ENCODE data around the gene LAMA2. TPM values are rescaled to one million over a fixed set of nuclear protein-coding genes. Genes with fewer than 3 reads are reported as not detected.

The LAMA2 gene
- total RNA-seq, 2 donors from 2014 or later: 111 to 217 TPM

DNA sequence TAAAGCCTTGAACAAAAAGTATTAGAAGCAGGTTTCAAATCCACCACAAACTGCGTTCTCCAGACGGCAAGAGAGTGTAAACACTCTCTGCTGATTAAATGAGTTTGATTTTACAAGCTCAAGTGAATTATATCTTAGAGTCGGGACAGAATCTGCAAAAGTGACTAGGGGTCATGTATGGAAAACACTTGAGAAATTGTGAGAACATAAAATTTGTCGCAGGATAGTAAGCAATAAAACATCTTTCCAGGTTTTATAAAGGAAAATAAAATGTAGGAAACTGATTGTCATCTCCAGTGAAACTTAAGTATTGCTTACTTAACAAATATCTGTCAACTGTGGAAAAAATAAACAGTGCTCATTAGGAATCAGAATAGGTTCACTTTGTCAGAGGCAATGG lies 452.9 kb downstream of the LAMA2 start:
- Histone ChIP-seq H3K27me3 (replicated peaks; ENCODE audit: insufficient read depth) (no peaks in the 10 kb centered on the region), H3K36me3 (peaks cover 6% of the 10 kb centered on the region), H3K4me3 (no peak overlapping the region), H3K4me1 (ENCODE audit: control insufficient read depth in 1 of 2, low read depth in 2 of 2) (no peaks in the 10 kb centered on the region), H3K27ac (no peak overlapping the region), H3K9me3 (no peaks in the 10 kb centered on the region)
- no peak for TF ChIP-seq CTCF (IDR thresholded peaks at IDR 0.05)
- ATAC-seq (ENCODE audit: insufficient number of reproducible peaks, low FRiP score, low read depth): no peak
- DNase-seq (ENCODE audit: low spot score): no peak

DNA sequence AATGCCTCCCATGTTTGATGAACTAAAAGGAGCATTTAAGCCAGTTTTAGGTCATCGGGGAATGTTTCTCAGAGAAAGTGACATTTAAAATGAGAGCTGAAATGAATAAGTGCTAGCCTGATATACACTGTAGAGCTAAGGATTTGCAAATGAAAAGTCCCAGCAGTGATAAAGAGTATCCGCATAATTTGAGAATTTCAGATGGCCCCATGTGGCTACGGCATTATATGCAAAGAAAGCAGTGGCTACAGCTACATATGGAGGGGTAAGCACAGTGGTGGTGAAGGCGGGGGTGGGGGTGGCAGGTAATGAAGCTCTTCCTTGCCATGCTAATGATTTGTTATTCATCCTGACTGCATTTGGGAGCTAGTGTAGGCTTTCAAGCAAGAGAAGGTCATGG lies 455.7 kb downstream of the LAMA2 start:
- DNase-seq (ENCODE audit: low spot score): no peak
- H3K27me3 ChIP-seq (replicated peaks; ENCODE audit: insufficient read depth): no peaks in the 10 kb centered on the region
- no peak overlapping the region for H3K4me3 ChIP-seq
- no peaks in the 10 kb centered on the region for H3K4me1 ChIP-seq (ENCODE audit: control insufficient read depth in 1 of 2, low read depth in 2 of 2)
- H3K27ac ChIP-seq: no peak overlapping the region
- peaks cover 3% of the 10 kb centered on the region for H3K36me3 ChIP-seq
- no peaks in the 10 kb centered on the region for H3K9me3 ChIP-seq
- ATAC-seq (ENCODE audit: insufficient number of reproducible peaks, low FRiP score, low read depth): no peak
- TF ChIP-seq CTCF (IDR thresholded peaks at IDR 0.05): no peak

DNA sequence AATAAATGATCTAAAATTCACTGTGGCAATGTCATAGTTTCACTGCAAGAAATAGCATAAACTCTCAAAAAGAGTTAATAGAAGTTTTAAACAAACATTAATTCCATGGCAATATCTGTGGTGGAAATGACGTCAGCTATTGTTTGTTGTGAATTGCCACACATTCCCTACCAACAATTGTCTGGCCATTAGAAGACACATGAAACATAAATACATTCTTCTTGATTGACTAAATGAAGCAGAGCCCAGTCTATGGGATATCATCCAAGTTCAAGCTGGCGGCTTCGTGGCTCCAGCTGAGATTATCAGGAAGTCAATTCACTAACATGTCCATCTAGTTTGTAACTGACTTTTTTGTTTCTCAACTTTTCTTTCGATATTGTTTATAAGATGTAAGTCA lies 458.0 kb downstream of the LAMA2 start:
- no peak for ATAC-seq (ENCODE audit: insufficient number of reproducible peaks, low FRiP score, low read depth)
- no peaks in the 10 kb centered on the region for H3K27me3 ChIP-seq (replicated peaks; ENCODE audit: insufficient read depth)

DNA sequence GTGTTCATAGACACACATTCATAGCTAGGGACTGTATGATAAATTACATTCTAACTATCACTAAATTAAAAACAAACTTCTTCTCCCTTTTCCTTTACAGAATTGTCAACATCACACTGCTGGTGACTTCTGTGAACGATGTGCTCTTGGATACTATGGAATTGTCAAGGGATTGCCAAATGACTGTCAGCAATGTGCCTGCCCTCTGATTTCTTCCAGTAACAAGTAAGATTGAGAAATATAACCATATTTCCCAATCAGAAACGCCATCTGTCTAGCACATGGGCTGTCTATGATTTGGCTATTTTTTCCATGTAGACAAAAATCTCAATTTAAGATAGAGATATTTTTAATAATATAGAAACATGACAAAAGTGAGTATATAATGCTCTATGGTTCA lies 459.3 kb downstream of the LAMA2 start:
- ATAC-seq (ENCODE audit: insufficient number of reproducible peaks, low FRiP score, low read depth): no peak

More for the DNA sequence above, 458.0 kb downstream of the LAMA2 start:
- Histone ChIP-seq H3K9me3 (no peaks in the 10 kb centered on the region), H3K4me1 (ENCODE audit: control insufficient read depth in 1 of 2, low read depth in 2 of 2) (no peaks in the 10 kb centered on the region), H3K36me3 (no peaks in the 10 kb centered on the region), H3K27ac (no peak overlapping the region), H3K4me3 (no peak overlapping the region)
- no peak for TF ChIP-seq CTCF (IDR thresholded peaks at IDR 0.05)
- no peak for DNase-seq (ENCODE audit: low spot score)

DNA sequence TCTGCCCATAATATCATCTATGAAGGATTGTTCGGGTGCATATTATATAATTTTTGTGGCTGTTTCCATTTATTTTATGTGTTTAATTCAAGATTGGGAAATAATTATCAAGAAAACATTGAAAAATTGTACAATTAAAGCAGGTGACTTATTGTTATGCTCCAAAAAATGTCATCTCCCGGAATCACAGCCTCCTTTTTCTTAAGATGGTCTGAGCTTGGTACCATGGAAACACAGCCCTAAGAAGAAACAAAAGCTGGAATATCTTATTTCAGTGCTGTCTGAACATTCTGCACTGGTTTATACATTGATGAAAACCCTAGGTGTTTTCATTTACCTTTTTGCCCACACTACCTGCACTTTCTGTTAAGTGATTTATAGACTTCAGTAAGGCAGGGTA lies 459.9 kb downstream of the LAMA2 start:
- Histone ChIP-seq H3K9me3 (no peaks in the 10 kb centered on the region), H3K4me1 (ENCODE audit: control insufficient read depth in 1 of 2, low read depth in 2 of 2) (no peaks in the 10 kb centered on the region), H3K4me3 (no peak overlapping the region), H3K27ac (no peak overlapping the region), H3K36me3 (no peaks in the 10 kb centered on the region), H3K27me3 (replicated peaks; ENCODE audit: insufficient read depth) (no peaks in the 10 kb centered on the region)
- ATAC-seq (ENCODE audit: insufficient number of reproducible peaks, low FRiP score, low read depth) (no peak), DNase-seq (ENCODE audit: low spot score) (no peak)
- TF ChIP-seq CTCF (IDR thresholded peaks at IDR 0.05): no peak

More for the DNA sequence above, 459.3 kb downstream of the LAMA2 start:
- Histone ChIP-seq H3K36me3 (no peaks in the 10 kb centered on the region), H3K9me3 (no peaks in the 10 kb centered on the region), H3K4me1 (ENCODE audit: control insufficient read depth in 1 of 2, low read depth in 2 of 2) (no peaks in the 10 kb centered on the region), H3K4me3 (no peak overlapping the region), H3K27ac (no peak overlapping the region), H3K27me3 (replicated peaks; ENCODE audit: insufficient read depth) (no peaks in the 10 kb centered on the region)
- no peak for TF ChIP-seq CTCF (IDR thresholded peaks at IDR 0.05)
- DNase-seq (ENCODE audit: low spot score): no peak
